GM20000 (cell line): ENCODE data around the gene SLC6A6.
"Not testable (repeated sequence)": the region's sequence is repeated elsewhere in the genome, so short reads cannot be mapped to it uniquely, and the experiment has no call there.

Source experiments
- DNase-seq: peaks from one replicate; pipeline ENCODE4 v3.0.0; 2012; ENCODE audit warnings: low spot score
- CTCF ChIP-seq: IDR thresholded peaks from 2 replicates; pipeline ENCODE4 v1.5.1; 2012; ENCODE audit warnings: mild to moderate bottlenecking, control low read depth; ENCODE audit errors: extremely low read depth, missing control alignments

SLC6A6 gene

GRCh38 chr3:14434126-14434497, 31.7 kb downstream of the SLC6A6 start:
- TF ChIP-seq CTCF = no peak
- DNase-seq = no peak

GRCh38 chr3:14434498-14435151, 32.2 kb downstream of the SLC6A6 start:
- no peak for DNase-seq
- TF ChIP-seq CTCF = no peak

- TF ChIP-seq CTCF = no peak
- no peak for DNase-seq
Observed at GRCh38 chr3:14435175-14436014, 33.0 kb downstream of the SLC6A6 start.

- no peak for DNase-seq
- TF ChIP-seq CTCF = no peak
Observed at GRCh38 chr3:14436954-14437281, 34.5 kb downstream of the SLC6A6 start.

GRCh38 chr3:14437705-14438104, 35.3 kb downstream of the SLC6A6 start:
- DNase-seq = not testable (repeated sequence)

GRCh38 chr3:14438262-14438661, 35.9 kb downstream of the SLC6A6 start:
- DNase-seq = no peak
- TF ChIP-seq CTCF = no peak

GRCh38 chr3:14438929-14439328, 36.5 kb downstream of the SLC6A6 start:
- no peak for DNase-seq
- TF ChIP-seq CTCF = no peak
